Chondrocyte (in vitro differentiated cells): ENCODE results near the gene ANO9. TPM values are rescaled to one million over a fixed set of nuclear protein-coding genes. Genes with fewer than 3 reads are reported as not detected.

Experiments
- DNase-seq: peaks from one replicate; pipeline ENCODE4 v3.0.0; 2021; ENCODE audit warnings: mixed read lengths, low spot score
- H3K27ac Mint-ChIP-seq: one replicate; pipeline ENCODE4 v1.8.0; 2021; ENCODE audit warnings: mild to moderate bottlenecking, moderate library complexity, mixed read lengths; ENCODE audit not compliant: unreplicated experiment
- H3K27me3 Mint-ChIP-seq: 2 replicates; pipeline ENCODE4 v1.8.0; 2021; ENCODE audit warnings: low read depth, mixed read lengths
- H3K36me3 Mint-ChIP-seq: 2 replicates; pipeline ENCODE4 v1.8.0; 2021; ENCODE audit warnings: low read depth, mixed read lengths
- H3K4me1 Mint-ChIP-seq: 2 replicates; pipeline ENCODE4 v1.8.0; 2021; ENCODE audit warnings: low read depth, mild to moderate bottlenecking, mixed read lengths
- H3K4me3 Mint-ChIP-seq: one replicate; pipeline ENCODE4 v1.8.0; 2021; ENCODE audit warnings: mild to moderate bottlenecking, moderate library complexity, mixed read lengths; ENCODE audit not compliant: unreplicated experiment
- H3K9me3 Mint-ChIP-seq: 2 replicates; pipeline ENCODE4 v1.8.0; 2021; ENCODE audit warnings: low read depth, mixed read lengths
- CTCF ChIP-seq: fragments of 200-600 bp; sonication (generic); IDR thresholded peaks from 2 replicates; pipeline ENCODE4 v1.5.0; 2021; ENCODE audit warnings: antibody characterized with exemption, mild to moderate bottlenecking, moderate library complexity
- total RNA-seq: library from RNA; stranded (reverse); gene quantifications from 3 replicates; pipeline ENCODE4 v1.2.1, GENCODE V29; 2021

ANO9 gene
- total RNA-seq, 1 donor from 2014 or later: not detected

GRCh38 chr11:387193-387793, 54.5 kb downstream of the ANO9 start:
- Mint-ChIP-seq H3K4me3 (no peak overlapping the region), H3K27ac (no peak overlapping the region), H3K27me3 (no peaks in the 10 kb centered on the region)

GRCh38 chr11:386483-386882, 55.3 kb downstream of the ANO9 start:
- DNase-seq: no peak
- peaks cover 2% of the 10 kb centered on the region for H3K36me3 Mint-ChIP-seq
- H3K4me3 Mint-ChIP-seq: no peak overlapping the region
- no peak overlapping the region for H3K27ac Mint-ChIP-seq
- TF ChIP-seq CTCF: no peak
- H3K4me1 Mint-ChIP-seq: peaks cover 3% of the 10 kb centered on the region
- H3K27me3 Mint-ChIP-seq: no peaks in the 10 kb centered on the region
- peaks cover 6% of the 10 kb centered on the region for H3K9me3 Mint-ChIP-seq

More at GRCh38 chr11:387193-387793, 54.5 kb downstream of the ANO9 start:
- Mint-ChIP-seq H3K4me1 (peaks cover 3% of the 10 kb centered on the region), H3K36me3 (peaks cover 2% of the 10 kb centered on the region), H3K9me3 (peaks cover 6% of the 10 kb centered on the region)
- no peak for DNase-seq
- peak; percentile 11 for TF ChIP-seq CTCF

- peaks cover 6% of the 10 kb centered on the region for H3K9me3 Mint-ChIP-seq
- H3K4me3 Mint-ChIP-seq: no peak overlapping the region
- H3K27me3 Mint-ChIP-seq: no peaks in the 10 kb centered on the region
- peaks cover 2% of the 10 kb centered on the region for H3K36me3 Mint-ChIP-seq
- peaks cover 3% of the 10 kb centered on the region for H3K4me1 Mint-ChIP-seq
- no peak overlapping the region for H3K27ac Mint-ChIP-seq
- no peak for TF ChIP-seq CTCF
- DNase-seq: no peak
Measured at GRCh38 chr11:385594-386351, 56.0 kb downstream of the ANO9 start.

GRCh38 chr11:384511-384910, 57.3 kb downstream of the ANO9 start:
- peaks cover 2% of the 10 kb centered on the region for H3K36me3 Mint-ChIP-seq
- DNase-seq: no peak
- H3K27me3 Mint-ChIP-seq: no peaks in the 10 kb centered on the region
- no peak overlapping the region for H3K27ac Mint-ChIP-seq
- peaks cover 6% of the 10 kb centered on the region for H3K9me3 Mint-ChIP-seq
- no peak overlapping the region for H3K4me3 Mint-ChIP-seq
- H3K4me1 Mint-ChIP-seq: peaks cover 3% of the 10 kb centered on the region
- no peak for TF ChIP-seq CTCF

- H3K4me1 Mint-ChIP-seq: peaks cover 3% of the 10 kb centered on the region
- TF ChIP-seq CTCF: no peak
- H3K27ac Mint-ChIP-seq: no peak overlapping the region
- no peaks in the 10 kb centered on the region for H3K27me3 Mint-ChIP-seq
- DNase-seq: no peak
- H3K9me3 Mint-ChIP-seq: peaks cover 6% of the 10 kb centered on the region
- no peak overlapping the region for H3K4me3 Mint-ChIP-seq
- peaks cover 4% of the 10 kb centered on the region for H3K36me3 Mint-ChIP-seq
Measured at GRCh38 chr11:383431-383830, 58.4 kb downstream of the ANO9 start.
